Breast epithelium (tissue), 4 donors: ENCODE measurements around the gene SHISA4. TPM values are rescaled to one million over a fixed set of nuclear protein-coding genes. Genes with fewer than 3 reads are reported as not detected.

Experiments
- DNase-seq, 2 donors: peaks; one replicate each; pipeline ENCODE4 v3.0.0-alpha.2; 2019; ENCODE audit warnings: low spot score in 2 of 2
- H3K27ac ChIP-seq, 2 donors: fragments of 200-600 bp; sonication (generic) in 1 of 2; one replicate each; pipeline ENCODE4 v1.5.1; 2016 to 2019; ENCODE audit warnings: mild to moderate bottlenecking in 1 of 2
- H3K27me3 ChIP-seq, 2 donors: fragments of 200-600 bp; sonication (generic) in 1 of 2; one replicate each; pipeline versions ENCODE4 v1.5.1 to v1.6.0; 2017 to 2019; ENCODE audit warnings: control low read depth in 1 of 2, mild to moderate bottlenecking in 1 of 2
- H3K36me3 ChIP-seq: fragments of 200-600 bp; one replicate; pipeline ENCODE4 v1.5.1; 2019
- H3K4me1 ChIP-seq, 2 donors: fragments of 200-600 bp; sonication (generic); one replicate each; pipeline ENCODE4 v1.5.1; 2016 to 2019; ENCODE audit warnings: control low read depth in 1 of 2
- H3K4me3 ChIP-seq, 3 donors: fragments of 200-600 bp; sonication (generic); 1 replicate in 2 of 3; 2 replicates in 1 of 3; pipeline ENCODE4 v1.5.1; 2016 to 2019; ENCODE audit warnings: mild to moderate bottlenecking in 3 of 3, moderate library complexity in 2 of 3
- H3K9me3 ChIP-seq, 2 donors: fragments of 200-600 bp; sonication (generic) in 1 of 2; one replicate each; pipeline ENCODE4 v1.5.1; 2016 to 2019; ENCODE audit warnings: control low read depth in 1 of 2
- CTCF ChIP-seq, 3 donors: fragments of 450-650 bp; IDR thresholded peaks; one replicate each; pipeline ENCODE4 v1.5.1; 2016 to 2017; ENCODE audit warnings: antibody characterized with exemption in 3 of 3, mild to moderate bottlenecking in 3 of 3, moderate library complexity in 3 of 3
- POLR2A ChIP-seq: fragments of 450-650 bp; IDR thresholded peaks from one replicate; pipeline ENCODE4 v1.6.1; 2016; ENCODE audit warnings: antibody characterized with exemption, mild to moderate bottlenecking, moderate library complexity
- POLR2AphosphoS5 ChIP-seq, 3 donors: sonication (generic); formaldehyde crosslinking; IDR thresholded peaks; one replicate each; pipeline ENCODE4 v1.6.1; 2017; ENCODE audit warnings: antibody characterized with exemption in 3 of 3
- intact Hi-C: fragments of 100-400 bp; cut with DNase I; formaldehyde crosslinking; loops from one replicate; pipeline ENCODE4 v1.15.1; 2023; ENCODE audit warnings: low total_unique reads
- total RNA-seq, 3 donors: library from RNA; depleted of rRNA; stranded (reverse); fragments of >200 nt; gene quantifications; one replicate each; pipeline ENCODE4 v1.1.0, GENCODE V29; 2016

SHISA4 gene
- total RNA-seq, 3 donors from 2014 or later: 15.7 to 21.9 (median 20.3) TPM

GRCh38 chr1:201886103-201886885 lies 2.4 kb upstream of the SHISA4 start:
- DNase-seq: peak in 1 of 2 donors; percentile 13
- Histone ChIP-seq H3K27me3 (no peaks in the 10 kb centered on the region), H3K4me1 (no peaks in the 10 kb centered on the region), H3K27ac (no peak overlapping the region), H3K9me3 (no peaks in the 10 kb centered on the region), H3K4me3 (no peak overlapping the region), H3K36me3 (no peaks in the 10 kb centered on the region)
- TF ChIP-seq POLR2A (no peak), CTCF (IDR thresholded peaks at IDR 0.05) (no peak), POLR2AphosphoS5 (IDR thresholded peaks at IDR 0.05) (no peak)
- intact Hi-C loops: no loop called here

- no peak for DNase-seq
- Histone ChIP-seq H3K4me3 (no peak overlapping the region), H3K27ac (no peak overlapping the region), H3K27me3 (no peaks in the 10 kb centered on the region), H3K36me3 (no peaks in the 10 kb centered on the region), H3K4me1 (no peaks in the 10 kb centered on the region), H3K9me3 (no peaks in the 10 kb centered on the region)
- intact Hi-C loops: no loop called here
- TF ChIP-seq POLR2AphosphoS5 (IDR thresholded peaks at IDR 0.05): no peak
- no peak for TF ChIP-seq POLR2A
- no peak for TF ChIP-seq CTCF (IDR thresholded peaks at IDR 0.05)
Measured at GRCh38 chr1:201887116-201887866, 1.4 kb upstream of the SHISA4 start.

GRCh38 chr1:201889090-201889968 lies 631 bp downstream of the SHISA4 start:
- H3K4me3 ChIP-seq: peak overlapping the region; percentile 63 to 97 (median 64)
- no peaks in the 10 kb centered on the region for H3K9me3 ChIP-seq
- H3K27ac ChIP-seq: peak overlapping the region; percentile 60 to 65
- no peaks in the 10 kb centered on the region for H3K36me3 ChIP-seq
- no peaks in the 10 kb centered on the region for H3K27me3 ChIP-seq
- DNase-seq: no peak
- intact Hi-C loops: no loop called here
- H3K4me1 ChIP-seq: no peaks in the 10 kb centered on the region
- no peak for TF ChIP-seq POLR2A
- TF ChIP-seq CTCF (IDR thresholded peaks at IDR 0.05): no peak

- Histone ChIP-seq H3K4me3 (no peak overlapping the region), H3K9me3 (no peaks in the 10 kb centered on the region), H3K27ac (no peak overlapping the region), H3K36me3 (no peaks in the 10 kb centered on the region), H3K4me1 (no peaks in the 10 kb centered on the region), H3K27me3 (no peaks in the 10 kb centered on the region)
- intact Hi-C loops: no loop called here
- no peak for DNase-seq
- TF ChIP-seq POLR2AphosphoS5 (IDR thresholded peaks at IDR 0.05): no peak
- TF ChIP-seq CTCF (IDR thresholded peaks at IDR 0.05): no peak
- TF ChIP-seq POLR2A: no peak
Measured at GRCh38 chr1:201890223-201890622, 1.5 kb downstream of the SHISA4 start.
